Suppressor macrophage (primary cell): ENCODE measurements around the gene ADGRA1.
A peak's percentile ranks its signal among the peaks of the same experiment; 100 is the strongest.
"Not testable (repeated sequence)": the region's sequence is repeated elsewhere in the genome, so short reads cannot be mapped to it uniquely, and the experiment has no call there.

ENCODE experiments used
- DNase-seq, 4 experiments: peaks; one replicate each; pipeline ENCODE4 v3.0.0-alpha.2; 2020 to 2022

Gene ADGRA1

DNA sequence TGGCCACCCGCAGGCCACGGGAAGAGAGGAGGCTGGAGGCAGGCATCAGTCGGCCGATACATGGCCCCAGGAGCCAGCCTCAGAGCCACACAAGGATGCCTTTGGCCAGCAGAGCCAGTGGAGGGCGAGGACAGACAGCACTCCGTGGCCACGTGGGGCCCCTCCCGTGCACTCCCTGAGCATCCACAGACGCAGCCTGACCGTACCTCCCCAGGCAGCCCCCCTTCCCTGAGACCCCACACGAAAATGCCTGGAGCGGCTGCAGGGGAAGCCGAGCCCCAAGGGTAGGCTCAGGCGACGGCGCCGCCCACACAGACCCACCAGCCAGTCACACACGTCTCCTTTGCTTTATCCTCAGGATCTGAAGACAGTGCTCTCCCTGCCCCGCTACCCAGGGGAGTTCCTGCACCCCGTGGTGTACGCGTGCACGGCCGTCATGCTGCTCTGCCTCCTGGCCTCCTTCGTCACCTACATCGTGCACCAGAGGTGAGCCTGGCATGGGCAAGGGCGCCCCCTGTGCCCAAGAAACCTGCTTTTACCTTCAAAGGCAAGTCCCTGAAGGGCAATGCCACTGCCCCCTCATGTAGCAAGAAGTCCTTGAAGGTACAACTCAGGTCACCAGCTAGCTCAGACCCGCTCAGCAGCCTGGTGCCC lies 9.0 kb downstream of the ADGRA1 start:
- DNase-seq = peak in 1 of 4 experiments; percentile 6

DNA sequence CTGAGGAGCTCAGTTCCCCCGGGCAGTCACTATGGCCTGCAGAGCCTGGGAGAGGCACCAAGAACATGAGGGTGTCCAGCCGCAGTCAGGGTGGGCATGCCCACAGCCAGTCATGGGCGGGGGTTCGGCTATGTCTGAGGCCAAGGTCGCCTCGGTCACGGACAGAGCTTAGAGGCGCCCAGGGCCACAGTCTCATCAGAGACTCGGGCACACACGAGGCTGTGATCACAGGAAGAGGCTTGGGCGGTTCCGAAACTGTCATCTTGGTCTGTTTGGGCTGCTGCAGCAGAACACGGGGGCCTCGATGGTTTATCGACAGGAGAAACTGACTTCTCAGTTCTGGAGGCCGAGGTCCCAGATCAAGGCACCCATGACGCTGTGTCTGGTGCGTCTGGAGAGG lies 9.7 kb downstream of the ADGRA1 start:
- DNase-seq = no peak

DNA sequence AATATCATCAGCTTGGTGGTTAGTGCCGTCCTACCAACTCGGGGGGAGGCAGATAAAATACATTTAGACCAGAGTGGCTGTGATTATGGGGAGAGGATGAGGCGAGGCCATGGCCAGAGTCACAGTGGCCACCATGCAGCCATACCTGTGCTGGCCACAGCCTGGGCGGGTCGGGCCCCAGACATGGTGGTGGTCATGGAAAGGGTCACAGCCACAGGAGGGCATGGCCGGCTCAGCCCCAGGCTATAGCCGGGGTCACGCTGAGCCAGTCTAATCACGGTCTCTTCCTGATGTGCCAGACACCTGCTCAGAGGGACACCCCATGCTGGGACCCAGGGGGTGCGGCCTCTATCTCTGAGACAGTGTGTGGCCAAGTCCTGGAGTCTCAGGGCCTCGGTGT lies 10.2 kb downstream of the ADGRA1 start:
- DNase-seq = no peak

- DNase-seq = no peak
Observed at GRCh38 chr10:133098426-133099124, 10.9 kb downstream of the ADGRA1 start.

DNA sequence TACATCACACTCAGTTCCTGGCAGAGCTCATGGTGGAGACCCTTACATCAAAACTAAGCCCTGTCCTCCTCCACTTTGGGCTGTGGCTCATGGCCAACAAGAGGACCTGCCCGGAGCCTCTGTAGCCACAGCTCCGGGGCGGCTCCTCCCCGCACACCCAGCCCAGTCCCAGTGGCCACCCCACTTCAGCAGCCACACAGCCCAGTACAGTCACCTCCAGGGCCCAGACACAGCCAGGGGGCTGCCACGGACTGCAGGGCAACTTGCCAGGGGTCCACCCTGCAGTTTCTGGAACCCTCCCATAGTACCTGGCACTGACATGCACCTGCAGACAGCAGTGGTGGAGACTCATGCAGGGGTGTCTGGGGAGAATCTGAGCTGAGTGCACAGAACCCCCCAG lies 11.8 kb downstream of the ADGRA1 start:
- no peak for DNase-seq

GRCh38 chr10:133100186-133100585 lies 12.5 kb downstream of the ADGRA1 start:
- no peak for DNase-seq

- peak in 2 of 4 experiments; percentile 29 to 36 for DNase-seq
Observed at GRCh38 chr10:133100706-133101415, 13.1 kb downstream of the ADGRA1 start.

DNA sequence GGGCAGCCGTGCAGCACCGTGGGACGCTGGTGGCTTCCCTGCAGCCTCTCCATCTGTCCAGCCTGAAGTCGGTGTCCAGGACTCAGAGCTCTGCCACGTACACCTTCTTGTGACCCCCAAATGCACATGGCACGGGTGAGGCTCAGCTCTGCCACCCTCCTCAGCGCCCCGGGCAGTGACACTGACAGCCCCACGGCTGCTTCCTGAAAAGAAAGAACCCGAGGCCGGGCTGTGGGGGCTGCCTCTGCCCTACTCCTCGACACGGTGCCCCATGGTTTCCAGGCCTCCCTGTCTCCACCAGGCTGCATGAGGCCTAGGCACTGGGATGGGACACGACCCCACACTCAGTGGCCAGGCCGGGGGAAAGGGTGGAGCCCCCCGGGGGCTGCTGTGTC lies 13.7 kb downstream of the ADGRA1 start:
- no peak for DNase-seq

- DNase-seq = no peak
Observed at GRCh38 chr10:133102415-133103095, 14.8 kb downstream of the ADGRA1 start.

DNA sequence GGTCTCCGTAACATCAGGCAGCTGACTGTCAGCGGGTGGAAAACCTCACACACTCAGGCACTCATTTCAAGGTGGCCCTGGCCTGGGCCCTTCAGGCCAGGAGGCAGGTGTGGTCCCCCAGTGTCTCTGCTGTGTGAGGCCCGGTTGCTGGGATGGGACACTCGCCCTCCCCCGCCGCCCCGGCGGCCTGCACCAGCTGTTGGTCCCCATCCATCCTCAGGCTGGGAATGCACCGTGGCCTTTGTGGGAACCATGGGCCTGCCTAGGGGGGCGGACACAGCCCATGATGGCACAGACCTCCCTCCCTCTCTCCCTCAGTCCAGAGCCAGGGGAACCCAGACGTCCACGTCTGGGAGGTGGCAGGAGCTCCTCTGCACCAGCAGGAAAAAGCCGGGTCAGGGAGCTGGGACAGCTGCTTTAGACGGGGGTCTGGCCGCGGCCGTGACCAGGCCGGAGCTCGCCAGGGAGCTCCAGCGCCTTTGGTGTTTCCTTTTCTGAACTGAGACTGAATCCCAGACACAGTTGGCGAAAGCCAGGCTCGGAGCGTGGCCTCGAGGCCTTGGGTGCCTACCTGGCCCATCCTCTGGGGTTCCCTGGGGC lies 15.7 kb downstream of the ADGRA1 start:
- DNase-seq = no peak

DNA sequence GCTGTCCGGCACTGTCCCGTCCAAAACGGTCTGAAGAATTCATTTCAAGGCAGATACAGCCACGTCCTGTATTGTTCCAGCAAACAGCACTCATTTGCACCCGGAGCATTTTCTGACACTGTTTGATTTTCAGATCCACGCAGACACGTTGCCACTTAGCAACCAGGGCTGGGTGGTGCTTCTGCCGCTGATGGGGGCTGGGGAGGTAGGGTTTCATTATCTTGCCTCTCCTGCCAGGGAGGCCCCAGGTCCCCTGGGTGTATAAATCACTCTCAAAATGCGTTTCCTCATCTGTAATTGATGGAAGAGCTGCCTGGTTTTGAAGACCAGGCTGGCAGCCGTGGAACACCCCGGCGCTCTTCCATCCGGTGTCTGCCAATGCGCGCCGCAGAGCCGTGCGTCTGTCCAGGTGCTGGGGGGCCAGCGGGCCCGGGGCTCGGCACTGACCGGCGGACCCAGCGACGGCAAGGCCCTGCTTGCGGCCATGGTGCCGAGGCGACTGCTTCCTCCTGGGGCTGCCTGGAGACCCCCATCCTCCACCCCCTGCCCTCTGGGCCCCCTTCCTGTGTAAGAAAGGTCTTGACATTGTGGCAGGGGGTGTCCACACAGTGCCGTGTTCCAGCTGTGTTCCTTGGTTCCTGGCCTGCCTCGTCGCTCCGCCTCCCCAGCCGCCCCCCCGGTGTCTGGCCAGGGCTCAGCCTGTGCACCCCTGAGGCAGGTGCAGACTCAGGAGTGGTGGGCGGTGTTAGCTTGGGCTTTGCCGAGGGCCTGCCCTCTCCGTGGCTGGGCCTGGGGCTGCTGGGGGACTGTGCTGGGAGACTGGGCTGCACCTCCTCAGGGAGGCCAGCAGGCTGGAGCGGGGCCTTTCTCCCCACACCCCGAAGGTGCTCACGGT lies 16.6 kb downstream of the ADGRA1 start:
- DNase-seq = no peak

- DNase-seq = no peak
Observed at GRCh38 chr10:133104963-133105640, 17.4 kb downstream of the ADGRA1 start.

DNA sequence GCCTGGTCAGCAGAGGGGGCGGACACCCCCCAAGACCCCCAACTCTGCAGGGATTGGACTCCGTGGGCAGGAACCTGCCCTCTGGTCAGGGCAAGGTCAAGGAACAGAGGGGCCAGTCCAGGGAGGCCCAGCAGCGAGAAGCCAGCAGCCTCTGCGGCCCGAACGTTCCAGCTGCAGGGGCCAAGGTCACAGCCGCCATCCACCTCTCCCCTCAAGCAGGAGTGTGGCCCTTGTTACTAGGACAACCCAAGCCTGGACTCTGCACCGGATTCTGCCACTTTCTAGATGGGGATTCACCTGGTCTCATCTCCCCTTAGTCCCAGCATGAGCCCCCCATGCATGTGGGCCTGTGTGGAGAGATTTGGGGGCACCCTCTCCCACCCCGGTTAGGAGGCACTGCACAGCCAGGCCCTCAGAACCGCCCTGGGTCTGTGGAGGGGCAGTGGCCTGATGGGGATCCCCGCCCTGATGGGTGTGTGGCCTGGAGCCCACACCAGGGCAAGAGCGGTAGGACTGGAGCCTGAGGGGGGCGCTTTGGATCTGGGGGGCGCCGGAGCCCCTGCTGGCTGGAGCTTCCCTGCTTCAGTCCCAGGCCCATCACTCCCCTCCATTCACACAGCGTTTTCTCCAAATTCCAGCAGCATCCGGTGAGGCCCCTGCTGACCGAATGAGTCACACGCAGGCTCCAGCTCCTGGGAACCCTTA lies 18.1 kb downstream of the ADGRA1 start:
- DNase-seq = no peak

GRCh38 chr10:133106516-133106915 lies 18.8 kb downstream of the ADGRA1 start:
- DNase-seq = no peak

GRCh38 chr10:133107442-133107841 lies 19.7 kb downstream of the ADGRA1 start:
- no peak for DNase-seq

- DNase-seq = no peak
Observed at GRCh38 chr10:133109711-133110110, 22.0 kb downstream of the ADGRA1 start.

- no peak for DNase-seq
Observed at GRCh38 chr10:133110133-133110532, 22.4 kb downstream of the ADGRA1 start.

GRCh38 chr10:133110609-133111275 lies 23.0 kb downstream of the ADGRA1 start:
- DNase-seq = no peak

DNA sequence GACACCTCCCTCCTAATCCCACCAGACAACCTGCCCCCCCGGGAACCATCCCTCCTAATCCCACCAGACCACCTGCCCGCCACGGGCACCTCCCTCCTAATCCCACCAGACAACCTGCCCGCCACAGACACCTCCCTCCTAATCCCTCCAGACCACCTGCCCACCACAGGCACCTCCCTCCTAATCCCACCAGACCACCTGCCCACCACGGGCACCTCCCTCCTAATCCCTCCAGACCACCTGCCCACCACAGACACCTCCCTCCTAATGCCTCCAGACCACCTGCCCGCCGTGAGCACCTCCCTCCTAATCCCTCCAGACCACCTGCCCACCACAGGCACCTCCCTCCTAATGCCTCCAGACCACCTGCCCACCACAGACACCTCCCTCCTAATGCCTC lies 23.9 kb downstream of the ADGRA1 start:
- not testable (repeated sequence) for DNase-seq
